ENCODE results near the gene PRPF8. TPM values are rescaled to one million over a fixed set of nuclear protein-coding genes. Genes with fewer than 3 reads are reported as not detected.

PRPF8 gene
- polyA plus RNA-seq, 3 donors = 52.0 to 86.7 (median 67.5) TPM

GRCh38 chr17:1617620-1618174 is 67.0 kb downstream of the PRPF8 start:
- no peak overlapping the region for H3K27ac ChIP-seq (ENCODE audit: low read depth, low read length)
- 41 to 74% (median 49%) methylated on average over 20 of the region's 20 CpGs for WGBS, 3 donors

GRCh38 chr17:1616101-1616500 is 68.6 kb downstream of the PRPF8 start:
- 86 to 92% (median 86%) methylated on average over 13 of the region's 13 CpGs for WGBS, 3 donors

DNA sequence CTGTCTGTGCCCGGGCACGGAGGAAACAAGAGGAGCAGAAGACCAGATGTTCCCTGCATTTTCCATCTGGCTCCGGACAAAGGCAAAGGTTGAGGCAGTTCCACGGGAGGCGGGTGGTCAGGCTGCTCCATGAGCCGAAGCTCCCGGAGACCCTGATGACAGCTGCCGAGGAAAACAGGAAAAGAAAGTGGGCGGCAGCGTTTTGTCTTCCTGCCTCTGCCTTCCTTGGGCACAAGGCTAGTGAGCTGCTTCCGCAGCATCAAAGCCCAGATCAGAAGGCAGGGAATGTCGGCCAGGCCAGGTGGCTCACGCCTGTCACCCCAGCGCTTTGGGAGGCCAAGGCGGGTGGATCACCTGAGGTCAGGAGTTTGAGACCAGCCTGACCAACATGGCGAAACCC is 72.3 kb downstream of the PRPF8 start:
- 72 to 81% (median 77%) methylated on average over 16 of the region's 16 CpGs for WGBS, 3 donors
- H3K27ac ChIP-seq (ENCODE audit: low read depth, low read length) = no peak overlapping the region

More at GRCh38 chr17:1616101-1616500, 68.6 kb downstream of the PRPF8 start:
- no peak overlapping the region for H3K27ac ChIP-seq (ENCODE audit: low read depth, low read length)

DNA sequence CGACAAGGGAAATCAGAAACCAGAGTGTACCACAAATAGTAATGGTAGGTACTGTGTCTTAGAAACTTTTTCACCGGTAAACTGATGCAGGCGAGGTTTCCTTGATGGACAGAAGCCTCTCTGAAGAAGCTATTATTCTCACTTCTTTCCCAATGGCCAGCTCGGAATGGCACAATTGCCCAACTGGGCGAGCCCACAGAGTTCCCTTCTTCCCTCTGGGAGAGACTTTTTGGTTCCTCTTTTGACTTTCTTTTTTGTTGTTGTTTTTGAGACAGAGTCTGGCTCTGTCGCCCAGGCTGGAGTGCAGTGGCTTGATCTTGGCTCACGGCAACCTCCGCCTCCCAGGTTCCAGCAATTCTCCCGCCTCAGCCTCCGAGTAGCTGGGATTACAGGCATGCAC is 73.0 kb downstream of the PRPF8 start:
- no peak overlapping the region for H3K27ac ChIP-seq (ENCODE audit: low read depth, low read length)
- 53 to 88% (median 55%) methylated on average over 10 of the region's 10 CpGs for WGBS, 3 donors

DNA sequence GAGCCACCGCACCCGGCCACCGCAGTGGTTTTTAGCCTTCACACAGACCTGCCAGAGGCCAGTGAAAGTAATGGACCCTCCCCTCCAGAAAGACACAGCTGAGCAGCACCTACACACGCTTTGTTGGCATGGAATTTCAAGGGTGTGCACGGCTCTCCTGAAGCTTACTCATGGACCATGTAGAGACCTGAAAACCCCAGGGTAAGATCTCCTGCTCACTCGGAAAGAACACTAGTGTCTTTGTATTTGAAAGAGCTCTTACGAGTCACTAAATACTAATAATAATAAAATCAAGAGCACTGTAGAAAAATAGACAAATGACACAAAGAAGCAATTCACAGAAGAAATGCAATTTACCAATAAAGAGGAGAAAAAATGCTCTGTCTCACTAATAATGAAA is 76.0 kb downstream of the PRPF8 start:
- H3K27ac ChIP-seq (ENCODE audit: low read depth, low read length) = no peak overlapping the region
- WGBS, 3 donors = 93 to 96% (median 96%) methylated on average over 7 of the region's 7 CpGs

GRCh38 chr17:1607971-1608320 is 76.7 kb downstream of the PRPF8 start:
- WGBS, 3 donors = 85 to 95% (median 86%) methylated on average over 5 of the region's 5 CpGs

DNA sequence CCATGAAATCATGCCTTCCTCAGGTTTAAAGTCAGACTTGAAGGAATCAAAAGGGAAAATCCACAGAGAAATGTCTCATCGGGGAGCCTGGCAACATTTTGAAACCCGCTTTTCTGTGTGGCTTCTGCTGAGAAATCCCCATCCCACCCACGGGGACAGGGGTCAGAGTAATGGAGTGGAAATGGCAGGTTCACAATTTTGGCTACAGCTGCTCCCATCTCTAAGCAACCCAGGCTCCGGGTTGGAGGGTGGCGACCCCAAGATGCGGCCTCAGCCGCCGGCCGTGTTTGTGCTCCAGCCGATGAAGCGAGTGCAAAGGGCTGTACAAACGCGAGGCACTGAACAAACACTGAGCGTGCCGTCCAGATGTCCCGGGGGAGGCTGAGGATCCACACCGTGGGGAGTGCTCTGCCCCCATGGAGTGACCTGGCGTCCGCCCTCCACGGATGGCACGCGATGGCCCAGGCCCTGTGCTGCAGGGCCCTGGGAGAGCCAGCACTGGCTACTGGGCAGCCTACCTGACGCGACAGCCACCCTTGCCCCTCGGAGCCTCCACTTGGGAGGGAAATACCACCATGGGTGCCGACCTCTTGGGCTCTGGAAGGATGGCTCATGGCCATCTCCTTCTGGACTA is 78.2 kb downstream of the PRPF8 start:
- no peak overlapping the region for H3K27ac ChIP-seq (ENCODE audit: low read depth, low read length)
- 81 to 87% (median 85%) methylated on average over 26 of the region's 26 CpGs for WGBS, 3 donors

More at GRCh38 chr17:1607971-1608320, 76.7 kb downstream of the PRPF8 start:
- no peak overlapping the region for H3K27ac ChIP-seq (ENCODE audit: low read depth, low read length)

GRCh38 chr17:1605681-1606351 is 78.9 kb downstream of the PRPF8 start:
- WGBS, 3 donors = 84 to 90% (median 85%) methylated on average over 16 to 19 of the region's 19 CpGs
- H3K27ac ChIP-seq (ENCODE audit: low read depth, low read length) = no peak overlapping the region

GRCh38 chr17:1604831-1605528 is 79.7 kb downstream of the PRPF8 start:
- H3K27ac ChIP-seq (ENCODE audit: low read depth, low read length) = no peak overlapping the region

DNA sequence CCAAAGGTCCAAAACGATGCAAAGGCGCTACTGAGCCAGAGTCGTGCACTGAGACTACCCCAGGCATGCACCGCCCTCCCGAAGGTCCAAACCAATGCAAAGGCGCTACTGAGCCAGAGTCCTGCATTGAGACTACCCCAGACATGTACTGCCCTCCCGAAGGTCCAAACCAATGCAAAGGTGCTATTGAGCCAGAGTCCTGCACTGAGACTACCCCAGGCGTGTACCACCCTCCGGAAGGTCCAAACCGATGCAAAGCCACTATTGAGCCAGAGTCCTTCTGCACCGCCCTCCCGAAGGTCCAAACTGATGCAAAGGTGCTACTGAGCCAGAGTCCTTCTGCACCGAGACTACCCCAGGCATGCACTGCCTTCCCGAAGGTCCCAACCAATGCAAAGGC is 83.1 kb downstream of the PRPF8 start:
- H3K27ac ChIP-seq (ENCODE audit: low read depth, low read length) = no peak overlapping the region
- 97 to 99% (median 98%) methylated on average over 14 of the region's 14 CpGs for WGBS, 3 donors

More at GRCh38 chr17:1604831-1605528, 79.7 kb downstream of the PRPF8 start:
- WGBS, 3 donors = 50 to 75% (median 52%) methylated on average over 34 to 35 of the region's 35 CpGs

Other genes starting within 250 kb of the PRPF8 start
- gene CRK, start 228.6 kb downstream of the PRPF8 start, polyA plus RNA-seq = 10 to 100 TPM; 15.8 to 62.3 (median 45.5) TPM
- gene MYO1C, start 192.2 kb downstream of the PRPF8 start, polyA plus RNA-seq = 100 to 1,000 TPM in 2 of 3 donors, 10 to 100 TPM in 1; 76.1 to 339 (median 135) TPM
- gene INPP5K, start 168.3 kb downstream of the PRPF8 start, polyA plus RNA-seq = 10 to 100 TPM; 21.9 to 88.5 (median 41.5) TPM
- 10 to 100 TPM; 14.6 to 33.9 (median 27.2) TPM for gene PITPNA, start 122.1 kb downstream of the PRPF8 start, polyA plus RNA-seq
- gene SLC43A2, start 56.0 kb downstream of the PRPF8 start, polyA plus RNA-seq = 10 to 100 TPM in 1 of 3 donors, 1 to 10 TPM in 2; 5.7 to 17.0 (median 8.8) TPM
- 10 to 100 TPM in 2 of 3 donors, 1 to 10 TPM in 1; 3.8 to 22.6 (median 19.8) TPM for gene SCARF1, start 39.1 kb downstream of the PRPF8 start, polyA plus RNA-seq
- 10 to 100 TPM; 13.6 to 29.7 (median 24.1) TPM for gene RILP, start 35.0 kb downstream of the PRPF8 start, polyA plus RNA-seq
- 10 to 100 TPM in 2 of 3 donors, 1 to 10 TPM in 1; 1.4 to 16.6 (median 15.0) TPM for gene TLCD2, start 25.5 kb upstream of the PRPF8 start, polyA plus RNA-seq
- gene WDR81, start 39.8 kb upstream of the PRPF8 start, polyA plus RNA-seq = 10 to 100 TPM; 11.8 to 24.5 (median 24.0) TPM
- gene SERPINF2, start 58.0 kb upstream of the PRPF8 start, polyA plus RNA-seq = 10 to 100 TPM in 2 of 3 donors, 1 to 10 TPM in 1; 8.9 to 15.7 (median 11.9) TPM
- 1,000 to 10,000 TPM in 2 of 3 donors, 100 to 1,000 TPM in 1; 140 to 1,175 (median 1,133) TPM for gene SERPINF1, start 77.2 kb upstream of the PRPF8 start, polyA plus RNA-seq
- 10 to 100 TPM in 1 of 3 donors, 1 to 10 TPM in 2; 4.8 to 12.8 (median 8.3) TPM for gene SMYD4, start 145.0 kb upstream of the PRPF8 start, polyA plus RNA-seq
- 10 to 100 TPM; 17.1 to 25.8 (median 23.6) TPM for gene RPA1, start 145.1 kb upstream of the PRPF8 start, polyA plus RNA-seq

All from adipose tissue (tissue), 3 donors.